ENCODE data around the gene PPP2R2C. TPM values are rescaled to one million over a fixed set of nuclear protein-coding genes. Genes with fewer than 3 reads are reported as not detected.

Gene PPP2R2C
- total and polyA plus RNA-seq, 9 of the 15 experiments (the other 6 are each of a cell fraction or from before 2014, with no cell fraction given): 0.04 to 0.06 TPM; not detected in 7

DNA sequence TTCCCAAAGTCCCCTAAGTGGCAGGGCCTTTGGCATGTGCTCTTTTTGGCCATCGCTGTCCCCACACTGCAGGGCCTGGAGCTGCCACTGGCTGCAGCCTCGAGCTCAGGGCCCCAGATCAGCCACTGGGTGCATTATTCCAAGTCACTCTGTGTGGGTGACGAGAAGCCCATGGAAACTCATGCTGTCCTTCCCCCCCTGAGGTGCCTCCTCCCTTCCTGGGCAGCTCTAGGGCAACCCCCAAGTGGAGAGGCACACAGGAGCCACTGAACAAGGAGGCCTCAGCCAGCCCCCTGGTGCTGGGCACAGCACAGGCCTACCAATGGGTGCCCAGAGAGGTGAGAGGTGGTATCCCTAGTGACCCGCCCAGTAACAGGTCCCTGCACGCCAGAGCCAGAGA is 84.5 kb downstream of the PPP2R2C start:
- Histone ChIP-seq H3K36me3 (ENCODE audit: control insufficient read depth, insufficient read depth, low read length) (no peaks in the 10 kb centered on the region), H2AFZ (ENCODE audit: low read depth, low read length) (no peak overlapping the region), H3K27ac (ENCODE audit: extremely low read depth, low read depth, low read length) (no peak overlapping the region), H3K4me3 (no peak overlapping the region), H3K9me1 (ENCODE audit: control insufficient read depth, insufficient read depth, low read length) (no peaks in the 10 kb centered on the region), H4K20me1 (replicated peaks; ENCODE audit: control insufficient read depth, insufficient read depth, low read length) (no peaks in the 10 kb centered on the region; the same call in 1 of the 2 replicates), H3K9me3 (replicated peaks; ENCODE audit: control insufficient read depth, insufficient read depth, low read depth, low read length) (no peaks in the 10 kb centered on the region), H3K4me2 (ENCODE audit: insufficient read depth, low read length) (no peak overlapping the region), H3K79me2 (ENCODE audit: control insufficient read depth, insufficient read depth, low read length) (no peaks in the 10 kb centered on the region), H3K4me1 (replicated peaks in 1 of 2; ENCODE audit: control insufficient read depth in 2 of 2, insufficient read depth in 2 of 2, low read length in 2 of 2) (peaks cover 0 to 4% of the 10 kb centered on the region in 2 experiments; a peak in 1 of 5 replicates), H3K9ac (ENCODE audit: insufficient read depth in 1 of 2, low read depth in 2 of 2, low read length in 2 of 2) (no peak overlapping the region), H3K27me3 (ENCODE audit: control insufficient read depth in 2 of 2, insufficient read depth in 2 of 2, low read length in 2 of 2) (peaks cover 3 to 53% of the 10 kb centered on the region in 2 experiments; a peak in 3 of 5 replicates)
- POLR2A ChIA-PET: interaction anchor here (2.2 kb wide), 1 partner anchor 11 kb away, joined by 6 read pairs; no protein-coding TSS in a partner anchor
- no TSS peak for BruUV-seq (replicated peaks)
- ATAC-seq (no peak), FAIRE-seq (no peak), DNase-seq (ENCODE audit: extremely low read depth in 1 of 4, low spot score in 3 of 4) (no peak)
- TF ChIP-seq ZNF584 (CRISPR knock-in tag; IDR thresholded peaks at IDR 0.05; ENCODE audit: low read depth): no peak
- TF ChIP-seq TARDBP (IDR thresholded peaks at IDR 0.05): no peak
- no peak for TF ChIP-seq KLF1 (tag; IDR thresholded peaks at IDR 0.05)
- TF ChIP-seq CBFA2T3 (IDR thresholded peaks at IDR 0.05): no peak
- TF ChIP-seq PBX2 (CRISPR knock-in tag; IDR thresholded peaks at IDR 0.05; ENCODE audit: low read depth): no peak
- TF ChIP-seq PBX2 (tag; conservative IDR thresholded peaks at IDR 0.05; ENCODE audit: low read depth): no peak
- TF ChIP-seq THRB (CRISPR knock-in tag; conservative IDR thresholded peaks at IDR 0.05): no peak
- no peak for TF ChIP-seq FOXA1 (IDR thresholded peaks at IDR 0.05; ENCODE audit: borderline replicate concordance)
- no peak for TF ChIP-seq PREB (CRISPR knock-in tag; IDR thresholded peaks at IDR 0.05)
- no peak for TF ChIP-seq TBL1XR1 (IDR thresholded peaks at IDR 0.05; ENCODE audit: low read length in 2 of 2)
- TF ChIP-seq SRF (CRISPR knock-in tag; IDR thresholded peaks at IDR 0.05): no peak
- in situ Hi-C loops (cut with MboI) (no loop called here), intact Hi-C loops (cut with micrococcal nuclease) (no loop called here)
- WGBS (ENCODE audit: insufficient coverage, low coverage, missing lambda C conversion rate): 0% methylated on average over 5 of the region's 5 CpGs
- CTCF ChIA-PET (ENCODE audit: low intra/inter-chr PET ratio): no interaction called here
